D721Med (cell line): Measurements from ENCODE around the gene ISM2.

Source experiments
- DNase-seq: peaks from one replicate; pipeline ENCODE4 v3.0.0; 2011; ENCODE audit warnings: low spot score; ENCODE audit not compliant: insufficient read length
- FAIRE-seq: peaks from 2 replicates; lab custom pipeline; 2011; peaks lifted over from hg19 to GRCh38; lab: Jason Lieb, UNC
- TF ChIP-seq, protein P1 (sequence below): IDR thresholded peaks from 2 replicates; pipeline ENCODE4 v1.5.1; 2012; ENCODE audit warnings: mild to moderate bottlenecking, control low read depth; ENCODE audit not compliant: insufficient read depth; ENCODE audit errors: missing control alignments

ISM2 gene

DNA sequence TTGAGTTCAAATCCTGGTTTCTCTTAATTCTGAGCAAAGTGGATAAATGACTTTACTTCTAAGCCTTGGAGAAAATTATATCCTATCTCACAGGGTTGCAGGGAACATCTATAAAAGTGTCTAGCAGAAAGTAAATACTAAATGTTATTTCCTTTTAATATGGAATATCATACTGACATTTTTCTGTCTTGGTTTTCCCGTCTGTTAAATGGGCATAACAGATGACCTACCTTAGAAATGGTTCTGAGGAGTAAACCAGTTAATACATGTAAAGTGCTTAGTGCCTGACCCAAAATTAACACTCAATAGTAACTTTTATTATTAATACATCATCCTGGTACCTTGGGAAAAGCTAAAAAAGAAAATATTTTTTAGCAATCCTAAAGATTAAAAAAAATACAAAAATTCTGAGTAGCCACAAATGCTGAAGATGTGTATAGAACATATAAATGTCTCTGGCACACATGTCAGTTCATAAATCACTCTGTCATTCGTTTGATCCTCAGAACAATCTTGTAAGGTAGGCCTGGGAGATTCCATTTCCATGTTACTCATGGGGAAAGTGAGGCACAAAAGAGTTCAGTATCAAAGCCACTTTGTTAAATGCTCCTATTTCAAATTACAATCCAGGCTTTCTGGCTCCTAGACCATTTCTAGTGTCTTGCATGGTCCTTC, 42.5 kb downstream of the ISM2 start:
- FAIRE-seq (no peak), DNase-seq (no peak)
- TF ChIP-seq, protein P1, sequence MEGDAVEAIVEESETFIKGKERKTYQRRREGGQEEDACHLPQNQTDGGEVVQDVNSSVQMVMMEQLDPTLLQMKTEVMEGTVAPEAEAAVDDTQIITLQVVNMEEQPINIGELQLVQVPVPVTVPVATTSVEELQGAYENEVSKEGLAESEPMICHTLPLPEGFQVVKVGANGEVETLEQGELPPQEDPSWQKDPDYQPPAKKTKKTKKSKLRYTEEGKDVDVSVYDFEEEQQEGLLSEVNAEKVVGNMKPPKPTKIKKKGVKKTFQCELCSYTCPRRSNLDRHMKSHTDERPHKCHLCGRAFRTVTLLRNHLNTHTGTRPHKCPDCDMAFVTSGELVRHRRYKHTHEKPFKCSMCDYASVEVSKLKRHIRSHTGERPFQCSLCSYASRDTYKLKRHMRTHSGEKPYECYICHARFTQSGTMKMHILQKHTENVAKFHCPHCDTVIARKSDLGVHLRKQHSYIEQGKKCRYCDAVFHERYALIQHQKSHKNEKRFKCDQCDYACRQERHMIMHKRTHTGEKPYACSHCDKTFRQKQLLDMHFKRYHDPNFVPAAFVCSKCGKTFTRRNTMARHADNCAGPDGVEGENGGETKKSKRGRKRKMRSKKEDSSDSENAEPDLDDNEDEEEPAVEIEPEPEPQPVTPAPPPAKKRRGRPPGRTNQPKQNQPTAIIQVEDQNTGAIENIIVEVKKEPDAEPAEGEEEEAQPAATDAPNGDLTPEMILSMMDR, result no peak

DNA sequence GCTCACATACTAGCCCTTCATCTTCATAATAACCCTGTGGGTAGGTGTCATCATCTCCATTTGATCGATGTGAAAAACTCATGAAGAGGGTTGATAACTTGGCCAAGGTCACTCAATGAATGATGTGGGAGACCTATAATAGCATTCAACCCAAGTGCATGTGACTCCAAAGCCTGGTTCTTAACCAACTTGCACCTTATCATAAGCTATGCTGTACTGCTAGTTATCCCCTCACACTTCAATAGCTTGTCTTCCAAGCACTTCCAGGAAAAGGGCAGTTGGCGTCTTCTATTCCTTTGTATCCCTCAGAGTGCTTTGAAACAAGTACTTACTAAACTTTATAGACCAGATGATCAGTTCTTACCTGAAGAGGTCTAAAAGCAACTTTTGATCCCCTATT, 56.4 kb downstream of the ISM2 start:
- TF ChIP-seq, protein P1, result no peak
- FAIRE-seq (no peak), DNase-seq (no peak)

DNA sequence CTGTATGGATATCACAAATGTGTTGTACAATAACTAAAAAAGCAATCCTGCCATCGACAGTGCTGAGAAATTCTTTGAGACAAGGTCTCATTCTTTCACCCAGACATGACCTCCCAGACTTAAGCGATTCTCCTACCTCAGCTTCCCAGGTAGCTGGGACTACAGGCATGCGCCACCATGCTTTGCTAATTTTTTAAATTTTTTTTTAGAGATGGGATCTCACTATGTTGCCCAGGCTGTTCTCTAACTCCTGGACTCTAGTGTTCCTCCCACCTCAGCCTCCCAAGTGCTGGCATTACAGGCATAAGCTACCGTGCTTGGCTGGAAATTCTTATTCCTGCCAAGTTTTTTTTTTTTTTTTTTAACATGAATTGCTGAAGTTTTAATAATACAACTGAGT, 58.8 kb downstream of the ISM2 start:
- DNase-seq, result no peak
- FAIRE-seq, result no peak
- TF ChIP-seq, protein P1, result no peak

DNA sequence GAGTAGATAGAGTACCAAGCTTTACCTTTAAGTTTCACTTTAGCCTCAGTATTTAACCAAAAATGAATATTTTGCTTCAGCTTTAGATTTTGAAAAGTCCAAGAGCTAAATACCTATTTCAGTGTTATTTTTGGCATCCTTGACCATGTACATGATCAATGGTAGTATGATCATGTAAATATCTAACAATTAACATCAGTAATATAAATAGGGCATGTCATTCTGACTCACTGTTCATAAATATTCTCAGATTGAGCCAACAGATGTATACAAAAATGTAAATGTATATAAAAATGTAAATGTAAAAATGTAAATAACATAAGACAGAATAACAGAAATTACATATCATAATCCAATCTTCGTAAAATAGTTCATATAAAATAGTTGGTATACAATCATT, 60.0 kb downstream of the ISM2 start:
- no peak for DNase-seq
- TF ChIP-seq, protein P1, result no peak
- no peak for FAIRE-seq

DNA sequence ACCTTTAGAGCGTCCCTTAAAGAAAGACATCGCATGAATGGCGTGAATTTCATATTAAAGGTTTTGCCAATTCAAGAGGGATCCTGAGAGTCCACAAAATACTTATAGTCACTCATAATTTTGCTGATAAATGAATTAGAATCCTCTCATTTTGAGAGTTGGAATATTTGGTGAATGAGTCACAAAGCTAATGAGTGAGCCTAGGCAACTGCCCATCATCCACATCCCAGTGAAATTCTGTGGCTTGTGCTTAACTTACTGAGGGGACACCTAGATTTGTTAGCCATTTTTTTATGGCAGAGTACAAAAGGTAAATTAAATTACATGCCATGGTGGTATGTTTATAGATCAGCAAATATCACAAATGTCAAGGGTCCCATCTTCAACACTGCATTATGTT, 62.6 kb downstream of the ISM2 start:
- no peak for FAIRE-seq
- TF ChIP-seq, protein P1, result no peak
- DNase-seq, result no peak

DNA sequence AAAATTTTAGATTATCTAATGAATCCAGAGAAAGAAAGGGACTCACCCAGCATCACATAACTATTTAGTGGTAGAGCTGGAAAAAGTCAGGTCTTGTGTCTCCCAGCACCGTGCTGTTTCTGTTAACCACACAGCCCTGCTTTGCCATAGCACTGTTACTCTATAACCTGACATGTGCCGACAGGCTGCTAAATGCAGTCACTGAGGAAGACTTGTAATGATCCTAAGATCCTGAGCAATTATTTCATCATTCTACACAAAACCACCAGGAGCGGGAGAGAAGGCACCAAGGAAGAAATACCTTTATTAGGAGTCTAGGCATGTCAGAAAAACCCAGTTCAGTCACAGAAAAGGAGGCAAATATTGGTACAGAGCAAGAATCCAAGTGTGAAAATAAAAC, 72.2 kb downstream of the ISM2 start:
- TF ChIP-seq, protein P1, result no peak
- DNase-seq, result no peak
- FAIRE-seq, result no peak

DNA sequence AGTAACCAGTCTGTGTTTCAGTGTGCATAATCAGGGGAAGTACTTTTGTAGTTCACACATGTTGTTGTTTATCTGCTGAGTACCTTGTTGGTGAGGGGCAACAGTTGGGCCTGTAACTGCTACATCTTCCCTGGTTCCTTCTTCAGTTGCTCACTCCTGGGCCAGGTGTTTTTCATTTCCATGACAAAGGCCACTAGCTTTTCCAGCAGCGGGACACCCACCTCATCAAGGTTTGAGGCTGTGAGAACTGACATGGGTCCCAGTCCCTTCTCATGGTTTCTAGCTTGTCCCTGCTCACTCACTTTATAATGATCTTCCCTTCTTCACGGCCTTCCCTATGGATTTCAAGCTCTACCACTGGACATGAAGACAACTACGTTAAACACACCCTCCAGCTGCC, 73.8 kb downstream of the ISM2 start:
- DNase-seq, result no peak
- TF ChIP-seq, protein P1, result no peak
- no peak for FAIRE-seq
